ENCODE data around the gene ZNF764.
"Not testable (repeated sequence)": the region's sequence is repeated elsewhere in the genome, so short reads cannot be mapped to it uniquely, and the experiment has no call there.

Gene ZNF764

GRCh38 chr16:30527635-30528178, 30.5 kb downstream of the ZNF764 start:
- DNase-seq (ENCODE audit: low read depth) = no peak

GRCh38 chr16:30526823-30527634, 31.1 kb downstream of the ZNF764 start:
- peak; percentile 82 for DNase-seq (ENCODE audit: low read depth)

- no peak for DNase-seq (ENCODE audit: low read depth)
Observed at GRCh38 chr16:30526137-30526822, 31.9 kb downstream of the ZNF764 start, which contains the start of gene ZNF768. Gene ZNF768, minus strand, starts transcription at chr16:30526566. Its CDS starts 153 bp downstream, at chr16:30526413.

- DNase-seq (ENCODE audit: low read depth) = no peak
Observed at GRCh38 chr16:30525844-30526136, 32.4 kb downstream of the ZNF764 start.

GRCh38 chr16:30524575-30525568, 33.3 kb downstream of the ZNF764 start:
- no peak for DNase-seq (ENCODE audit: low read depth)

GRCh38 chr16:30523768-30524574, 34.2 kb downstream of the ZNF764 start:
- no peak for DNase-seq (ENCODE audit: low read depth)

GRCh38 chr16:30522702-30523463, 35.3 kb downstream of the ZNF764 start:
- not testable (repeated sequence) for DNase-seq (ENCODE audit: low read depth)

- DNase-seq (ENCODE audit: low read depth) = no peak
Observed at GRCh38 chr16:30521873-30522641, 36.1 kb downstream of the ZNF764 start.

GRCh38 chr16:30521476-30521872, 36.7 kb downstream of the ZNF764 start:
- DNase-seq (ENCODE audit: low read depth) = no peak

- DNase-seq (ENCODE audit: low read depth) = no peak
Observed at GRCh38 chr16:30519120-30520049, 38.8 kb downstream of the ZNF764 start.

- DNase-seq (ENCODE audit: low read depth) = no peak
Observed at GRCh38 chr16:30518552-30518951, 39.6 kb downstream of the ZNF764 start.

- DNase-seq (ENCODE audit: low read depth) = no peak
Observed at GRCh38 chr16:30515275-30515674, 42.9 kb downstream of the ZNF764 start.

GRCh38 chr16:30511509-30511908, 46.7 kb downstream of the ZNF764 start:
- DNase-seq (ENCODE audit: low read depth) = no peak

GRCh38 chr16:30510376-30510938, 47.7 kb downstream of the ZNF764 start:
- no peak for DNase-seq (ENCODE audit: low read depth)

GRCh38 chr16:30509081-30509765, 49.0 kb downstream of the ZNF764 start:
- DNase-seq (ENCODE audit: low read depth) = no peak
